ENCODE data around the gene TXNDC5. TPM values are rescaled to one million over a fixed set of nuclear protein-coding genes. Genes with fewer than 3 reads are reported as not detected.

Gene TXNDC5
- 100 to 1,000 TPM in 2 of 8 experiments, 10 to 100 TPM in 6; 33.1 to 197 (median 71.2) TPM for total RNA-seq

- Histone ChIP-seq H3K4me3 (peak within 1 kb of the TSS; percentile 63 to 89 (median 73)), H3K4me1 (replicated peaks in 1 of 2) (peaks cover 3 to 8% of the 10 kb centered on the region in 2 donors), H3K27ac (peak within 1 kb of the TSS; percentile 60 to 80)
- peak; percentile 76 to 86 (median 80) for ATAC-seq (replicated peaks in 6 of 8)
- in situ Hi-C loops (cut with MboI; ENCODE audit: low pct_unique_long_range_greater_than_20kb in 2 of 9, low sequenced_read_pairs in 9 of 9, unreplicated experiment in 9 of 9), result no loop called here
- WGBS, 10 experiments, result 5 to 38% (median 32%) methylated on average over 3 of the region's 75 CpGs; no CpG with 5 or more reads in 6 of the 10 experiments
These were observed at the start of gene TXNDC5 for GRCh38 chr6:7910654-7911344. Gene TXNDC5 (minus strand): TSS chr6:7910788. CDS start chr6:7910776, 12 bp downstream.

GRCh38 chr6:7960141-7960540, 49.6 kb upstream of the TXNDC5 start:
- no peak for ATAC-seq (replicated peaks in 6 of 8)
- 30 to 100% (median 65%) methylated on average over 2 to 4 of the region's 4 CpGs for WGBS, 10 experiments
- no peak overlapping the region for H3K27ac ChIP-seq
- in situ Hi-C loops (cut with MboI; ENCODE audit: low pct_unique_long_range_greater_than_20kb in 2 of 9, low sequenced_read_pairs in 9 of 9, unreplicated experiment in 9 of 9), result no loop called here
- no peaks in the 10 kb centered on the region for H3K4me1 ChIP-seq (replicated peaks in 1 of 2)
- no peak overlapping the region for H3K4me3 ChIP-seq

GRCh38 chr6:7959453-7959852, 48.9 kb upstream of the TXNDC5 start:
- no peak for ATAC-seq (replicated peaks in 6 of 8)
- Histone ChIP-seq H3K4me3 (no peak overlapping the region), H3K27ac (no peak overlapping the region), H3K4me1 (replicated peaks in 1 of 2) (no peaks in the 10 kb centered on the region)
- in situ Hi-C loops (cut with MboI; ENCODE audit: low pct_unique_long_range_greater_than_20kb in 2 of 9, low sequenced_read_pairs in 9 of 9, unreplicated experiment in 9 of 9), result no loop called here
- 0 to 90% (median 52%) methylated on average over 1 to 4 of the region's 4 CpGs; no CpG with 5 or more reads in 3 of the 10 experiments for WGBS, 10 experiments

- Histone ChIP-seq H3K27ac (no peak overlapping the region), H3K4me3 (no peak overlapping the region), H3K4me1 (replicated peaks in 1 of 2) (no peaks in the 10 kb centered on the region)
- 14 to 100% (median 39%) methylated on average over 1 of the region's 1 CpG; no CpG with 5 or more reads in 4 of the 10 experiments for WGBS, 10 experiments
- in situ Hi-C loops (cut with MboI; ENCODE audit: low pct_unique_long_range_greater_than_20kb in 2 of 9, low sequenced_read_pairs in 9 of 9, unreplicated experiment in 9 of 9), result no loop called here
- ATAC-seq (replicated peaks in 6 of 8), result no peak
These were observed 47.9 kb upstream of the TXNDC5 start for GRCh38 chr6:7958464-7958863.

GRCh38 chr6:7956257-7956656, 45.7 kb upstream of the TXNDC5 start:
- WGBS, 10 experiments, result 36 to 100% (median 61%) methylated on average over 1 of the region's 1 CpG
- no peak overlapping the region for H3K27ac ChIP-seq
- no peaks in the 10 kb centered on the region for H3K4me1 ChIP-seq (replicated peaks in 1 of 2)
- in situ Hi-C loops (cut with MboI; ENCODE audit: low pct_unique_long_range_greater_than_20kb in 2 of 9, low sequenced_read_pairs in 9 of 9, unreplicated experiment in 9 of 9), result no loop called here
- H3K4me3 ChIP-seq, result no peak overlapping the region
- peak in 2 of 8 experiments; percentile 25 to 99 for ATAC-seq (replicated peaks in 6 of 8)

GRCh38 chr6:7954477-7955200, 44.1 kb upstream of the TXNDC5 start:
- in situ Hi-C loops (cut with MboI; ENCODE audit: low pct_unique_long_range_greater_than_20kb in 2 of 9, low sequenced_read_pairs in 9 of 9, unreplicated experiment in 9 of 9), result no loop called here
- ATAC-seq (replicated peaks in 6 of 8), result no peak
- no peaks in the 10 kb centered on the region for H3K4me1 ChIP-seq (replicated peaks in 1 of 2)
- H3K4me3 ChIP-seq, result no peak overlapping the region
- no peak overlapping the region for H3K27ac ChIP-seq
- 90 to 100% (median 100%) methylated on average over 1 to 4 of the region's 4 CpGs for WGBS, 10 experiments

- ATAC-seq (replicated peaks in 6 of 8), result no peak
- Histone ChIP-seq H3K27ac (no peak overlapping the region), H3K4me1 (replicated peaks in 1 of 2) (no peaks in the 10 kb centered on the region), H3K4me3 (no peak overlapping the region)
- 33 to 92% (median 67%) methylated on average over 1 of the region's 1 CpG; no CpG with 5 or more reads in 4 of the 10 experiments for WGBS, 10 experiments
- in situ Hi-C loops (cut with MboI; ENCODE audit: low pct_unique_long_range_greater_than_20kb in 2 of 9, low sequenced_read_pairs in 9 of 9, unreplicated experiment in 9 of 9), result no loop called here
These were observed 43.2 kb upstream of the TXNDC5 start for GRCh38 chr6:7953753-7954152.

GRCh38 chr6:7939864-7940228, 29.3 kb upstream of the TXNDC5 start:
- Histone ChIP-seq H3K27ac (peak overlapping the region in 1 of 2 donors; percentile 6), H3K4me3 (no peak overlapping the region), H3K4me1 (replicated peaks in 1 of 2) (peaks cover 6 to 7% of the 10 kb centered on the region in 2 donors)
- 0 to 100% (median 70%) methylated on average over 1 to 5 of the region's 5 CpGs; no CpG with 5 or more reads in 1 of the 10 experiments for WGBS, 10 experiments
- ATAC-seq (replicated peaks in 6 of 8), result peak in 6 of 8 experiments; percentile 29 to 66 (median 64)
- in situ Hi-C loops (cut with MboI; ENCODE audit: low pct_unique_long_range_greater_than_20kb in 2 of 9, low sequenced_read_pairs in 9 of 9, unreplicated experiment in 9 of 9), result no loop called here

- H3K4me1 ChIP-seq (replicated peaks in 1 of 2), result peaks cover 6 to 7% of the 10 kb centered on the region in 2 donors
- in situ Hi-C loops (cut with MboI; ENCODE audit: low pct_unique_long_range_greater_than_20kb in 2 of 9, low sequenced_read_pairs in 9 of 9, unreplicated experiment in 9 of 9), result no loop called here
- no peak overlapping the region for H3K4me3 ChIP-seq
- WGBS, 10 experiments, result 33 to 80% (median 58%) methylated on average over 1 to 9 of the region's 11 CpGs; no CpG with 5 or more reads in 2 of the 10 experiments
- no peak overlapping the region for H3K27ac ChIP-seq
- ATAC-seq (replicated peaks in 6 of 8), result peak in 5 of 8 experiments; percentile 76 to 95 (median 91)
These were observed 28.7 kb upstream of the TXNDC5 start for GRCh38 chr6:7939184-7939863.

GRCh38 chr6:7938562-7939183, 28.1 kb upstream of the TXNDC5 start:
- no peak for ATAC-seq (replicated peaks in 6 of 8)
- WGBS, 10 experiments, result 56 to 93% (median 78%) methylated on average over 1 to 4 of the region's 4 CpGs; no CpG with 5 or more reads in 3 of the 10 experiments
- H3K27ac ChIP-seq, result no peak overlapping the region
- no peak overlapping the region for H3K4me3 ChIP-seq
- in situ Hi-C loops (cut with MboI; ENCODE audit: low pct_unique_long_range_greater_than_20kb in 2 of 9, low sequenced_read_pairs in 9 of 9, unreplicated experiment in 9 of 9), result no loop called here
- peaks cover 6 to 7% of the 10 kb centered on the region in 2 donors for H3K4me1 ChIP-seq (replicated peaks in 1 of 2)

- ATAC-seq (replicated peaks in 6 of 8), result no peak
- no peak overlapping the region for H3K27ac ChIP-seq
- in situ Hi-C loops (cut with MboI; ENCODE audit: low pct_unique_long_range_greater_than_20kb in 2 of 9, low sequenced_read_pairs in 9 of 9, unreplicated experiment in 9 of 9), result no loop called here
- peaks cover 0 to 2% of the 10 kb centered on the region in 2 donors for H3K4me1 ChIP-seq (replicated peaks in 1 of 2)
- no peak overlapping the region for H3K4me3 ChIP-seq
- WGBS, 10 experiments, result 23 to 96% (median 74%) methylated on average over 1 to 3 of the region's 3 CpGs
These were observed 23.2 kb upstream of the TXNDC5 start for GRCh38 chr6:7933794-7934193.

- Histone ChIP-seq H3K4me1 (replicated peaks in 1 of 2) (peaks cover 0 to 2% of the 10 kb centered on the region in 2 donors), H3K27ac (no peak overlapping the region), H3K4me3 (no peak overlapping the region)
- in situ Hi-C loops (cut with MboI; ENCODE audit: low pct_unique_long_range_greater_than_20kb in 2 of 9, low sequenced_read_pairs in 9 of 9, unreplicated experiment in 9 of 9), result no loop called here
- 30 to 100% (median 83%) methylated on average over 1 to 2 of the region's 2 CpGs; no CpG with 5 or more reads in 4 of the 10 experiments for WGBS, 10 experiments
- no peak for ATAC-seq (replicated peaks in 6 of 8)
These were observed 22.0 kb upstream of the TXNDC5 start for GRCh38 chr6:7932625-7933024.

- no peak for ATAC-seq (replicated peaks in 6 of 8)
- Histone ChIP-seq H3K4me1 (replicated peaks in 1 of 2) (peaks cover 0 to 4% of the 10 kb centered on the region in 2 donors), H3K27ac (no peak overlapping the region), H3K4me3 (no peak overlapping the region)
- in situ Hi-C loops (cut with MboI; ENCODE audit: low pct_unique_long_range_greater_than_20kb in 2 of 9, low sequenced_read_pairs in 9 of 9, unreplicated experiment in 9 of 9), result no loop called here
These were observed 14.3 kb upstream of the TXNDC5 start for GRCh38 chr6:7924867-7925266.
